Endothelial cell of umbilical vein (primary cell): ENCODE results near the gene TK1. TPM values are rescaled to one million over a fixed set of nuclear protein-coding genes. Genes with fewer than 3 reads are reported as not detected.

Experiments used
- BruUV-seq: library from RNA; stranded (reverse); fragments of 400-500 nt; replicated peaks from 2 replicates; lab custom pipeline; 2021; lab: Mats Ljungman, UMichigan
- CTCF ChIA-PET: fragments of 300-600, 350-600 bp; sonication (Branson Sonifier 250); formaldehyde crosslinking; loops from one replicate; lab custom pipeline; 2021; ENCODE audit warnings: antibody characterized with exemption, inconsistent platforms; lab: Charles Lee
- POLR2A ChIA-PET: fragments of 300-600, 350-600 bp; sonication (Branson Sonifier 250); formaldehyde crosslinking; loops from one replicate; lab custom pipeline; 2021; ENCODE audit warnings: antibody characterized with exemption, inconsistent platforms; lab: Charles Lee
- DNase-seq: peaks from one replicate; pipeline ENCODE4 v3.0.0-alpha.2; 2011; ENCODE audit warnings: low read depth, low spot score
- FAIRE-seq: peaks from 2 replicates; lab custom pipeline; 2011; peaks lifted over from hg19 to GRCh38; lab: Jason Lieb, UNC
- H2AFZ ChIP-seq: 2 replicates; pipeline ENCODE4 v1.6.0; 2012; ENCODE audit warnings: low read depth, low read length, control low read depth, inconsistent platforms
- H3K27ac ChIP-seq: 2 replicates; pipeline ENCODE4 v1.5.1; 2011; ENCODE audit warnings: low read depth, mild to moderate bottlenecking, control low read depth, low read length, moderate library complexity; ENCODE audit not compliant: insufficient read depth
- H3K27me3 ChIP-seq, 2 experiments: 2 replicates each; pipeline versions ENCODE4 v1.6.0 to v1.6.1; 2011; ENCODE audit warnings: low read length in 2 of 2, mixed read lengths in 1 of 2; ENCODE audit not compliant: control insufficient read depth in 2 of 2, insufficient read depth in 2 of 2
- H3K36me3 ChIP-seq, 2 experiments: 2 replicates in 1 of 2; 3 replicates in 1 of 2; pipeline ENCODE4 v1.5.1; 2011; ENCODE audit warnings: low read length in 2 of 2, mild to moderate bottlenecking in 1 of 2, moderate library complexity in 1 of 2; ENCODE audit not compliant: control insufficient read depth in 2 of 2, insufficient read depth in 2 of 2; ENCODE audit errors: extremely low read depth in 1 of 2
- H3K4me1 ChIP-seq: 3 replicates; pipeline ENCODE4 v1.5.1; 2011; ENCODE audit warnings: mild to moderate bottlenecking, low read length; ENCODE audit not compliant: control insufficient read depth, insufficient read depth; ENCODE audit errors: extremely low read depth
- H3K4me2 ChIP-seq: 2 replicates; pipeline ENCODE4 v1.6.1; 2011; ENCODE audit warnings: low read length, control low read depth, mixed read lengths; ENCODE audit not compliant: insufficient read depth
- H3K4me3 ChIP-seq, 3 experiments: fragments of 200-600 bp in 1 of 3; sonication (generic), shearing (Covaris generic) in 1 of 3; replicated peaks in 1 of 3; 2 replicates each; pipeline ENCODE4 v1.5.1; 2011 to 2016; ENCODE audit warnings: control low read depth in 3 of 3, low read length in 3 of 3, mild to moderate bottlenecking in 2 of 3, inconsistent platforms in 1 of 3, low read depth in 1 of 3, moderate library complexity in 1 of 3; ENCODE audit not compliant: insufficient read depth in 1 of 3
- H3K79me2 ChIP-seq: 2 replicates; pipeline ENCODE4 v1.6.0; 2012; ENCODE audit warnings: low read length, inconsistent platforms; ENCODE audit not compliant: control insufficient read depth, insufficient read depth
- H3K9ac ChIP-seq: replicated peaks from 2 replicates; pipeline ENCODE3; 2011; ENCODE audit warnings: low read length, control low read depth; ENCODE audit not compliant: insufficient read depth; ENCODE audit errors: extremely low read depth
- H3K9me1 ChIP-seq: replicated peaks from 3 replicates; pipeline ENCODE4 v1.6.0; 2011; ENCODE audit warnings: mild to moderate bottlenecking, low read length; ENCODE audit not compliant: control insufficient read depth, insufficient read depth; ENCODE audit errors: extremely low read depth
- H3K9me3 ChIP-seq: replicated peaks from 2 replicates; pipeline ENCODE4 v1.5.1; 2012; ENCODE audit warnings: low read length, inconsistent platforms; ENCODE audit not compliant: control insufficient read depth, insufficient read depth
- H4K20me1 ChIP-seq: replicated peaks from 2 replicates; pipeline ENCODE3; 2011; ENCODE audit warnings: mild to moderate bottlenecking, low read length; ENCODE audit not compliant: control insufficient read depth, insufficient read depth; ENCODE audit errors: extremely low read depth
- CTCF ChIP-seq, 2 donors: IDR thresholded peaks; 1 replicate in 1 of 2; 2 replicates in 1 of 2; pipeline ENCODE4 v1.5.1; 2011; ENCODE audit warnings: low read length in 2 of 2, mild to moderate bottlenecking in 2 of 2, moderate library complexity in 2 of 2, control low read depth in 1 of 2, inconsistent platforms in 1 of 2, low read depth in 1 of 2; ENCODE audit not compliant: insufficient read depth in 1 of 2; ENCODE audit errors: extremely low read depth in 1 of 2
- EZH2 ChIP-seq: IDR thresholded peaks from 2 replicates; pipeline ENCODE4 v1.6.1; 2012; ENCODE audit warnings: borderline replicate concordance, low read depth, mild to moderate bottlenecking, moderate library complexity, low read length, inconsistent platforms; ENCODE audit not compliant: severe bottlenecking
- FOS ChIP-seq: IDR thresholded peaks from 2 replicates; pipeline ENCODE4 v1.6.1; 2011; ENCODE audit warnings: mild to moderate bottlenecking, low read length, moderate library complexity, borderline replicate concordance; ENCODE audit not compliant: insufficient read depth
- GATA2 ChIP-seq: IDR thresholded peaks from 2 replicates; pipeline ENCODE4 v1.7.0; 2011; ENCODE audit warnings: low read depth, mild to moderate bottlenecking, moderate library complexity, mixed read lengths, low read length; ENCODE audit not compliant: insufficient read length, insufficient read depth
- JUN ChIP-seq: IDR thresholded peaks from 2 replicates; pipeline ENCODE4 v1.6.1; 2011; ENCODE audit warnings: borderline replicate concordance, low read depth; ENCODE audit not compliant: insufficient read length, insufficient read depth
- MAX ChIP-seq: IDR thresholded peaks from 2 replicates; pipeline ENCODE4 v1.6.1; 2011; ENCODE audit not compliant: insufficient read depth, insufficient read length
- MYC ChIP-seq: IDR thresholded peaks from one replicate; pipeline ENCODE4 v1.6.1; 2011; ENCODE audit warnings: mild to moderate bottlenecking, low read depth, low read length
- POLR2A ChIP-seq: IDR thresholded peaks from 2 replicates; pipeline ENCODE4 v1.6.1; 2012; ENCODE audit warnings: low read depth, mild to moderate bottlenecking, control low read depth, low read length
- POLR2AphosphoS5 ChIP-seq: IDR thresholded peaks from 2 replicates; pipeline ENCODE4 v1.6.1; 2012; ENCODE audit warnings: low read depth, mild to moderate bottlenecking, control low read depth, low read length, moderate library complexity; ENCODE audit not compliant: insufficient read depth
- dilution Hi-C: fragments of 300-500 bp; cut with MboI; formaldehyde crosslinking; loops from one replicate; pipeline ENCODE4 v1.15.0; 2019; ENCODE audit warnings: low sequenced_read_pairs; ENCODE audit not compliant: extremely low pct_ligation_motif_present
- intact Hi-C: fragments of 100-400 bp; cut with micrococcal nuclease; formaldehyde crosslinking; loops from one replicate; pipeline ENCODE4 v1.10.0; 2022
- polyA plus RNA-seq, 4 experiments: library from polyadenylated mRNA; depleted of rRNA in 3 of 4; stranded (reverse) in 3 of 4; unstranded in 1 of 4; fragments of >200 nt; gene quantifications; 2 replicates each; pipeline versions ENCODE4 v1.2.1 to v1.2.3, GENCODE V29; 2011 to 2012; ENCODE audit warnings: missing spikeins in 1 of 4
- total RNA-seq: library from RNA; stranded (reverse); gene quantifications from 2 replicates; pipeline ENCODE4 v1.2.3, GENCODE V29; 2021

The TK1 gene
- total and polyA plus RNA-seq, 2 donors (not counting 3 experiments of a cell fraction or from before 2014, with no cell fraction given), result 111 to 159 TPM

- Histone ChIP-seq H2AFZ (no peak overlapping the region), H3K4me2 (no peak overlapping the region), H3K27ac (no peak overlapping the region), H3K79me2 (no peaks in the 10 kb centered on the region), H3K9me3 (no peaks in the 10 kb centered on the region), H3K4me3 (no peak overlapping the region), H3K4me1 (peaks cover 2% of the 10 kb centered on the region), H3K36me3 (no peaks in the 10 kb centered on the region), H4K20me1 (no peaks in the 10 kb centered on the region), H3K9me1 (no peaks in the 10 kb centered on the region), H3K9ac (no peak overlapping the region), H3K27me3 (no peaks in the 10 kb centered on the region)
- FAIRE-seq (no peak), DNase-seq (no peak)
- dilution Hi-C loops, result no loop called here
- TF ChIP-seq MAX, result no peak
- no peak for TF ChIP-seq GATA2
- TF ChIP-seq POLR2AphosphoS5, result no peak
- TF ChIP-seq POLR2A, result no peak
- no peak for TF ChIP-seq EZH2
- TF ChIP-seq CTCF (IDR thresholded peaks at IDR 0.05; ENCODE audit: extremely low read depth in 1 of 2, insufficient read depth in 1 of 2, low read depth in 1 of 2, low read length in 2 of 2), result no peak
- TF ChIP-seq FOS, result no peak
- no peak for TF ChIP-seq JUN
- TF ChIP-seq MYC, result no peak
- POLR2A ChIA-PET, result no interaction called here
- intact Hi-C loops, result no loop called here
- CTCF ChIA-PET, result interaction anchor here (2.7 kb wide), 1 partner anchor 13 kb away, joined by 9 read pairs; no protein-coding TSS in a partner anchor
- no TSS peak for BruUV-seq
Measured at GRCh38 chr17:78163881-78164747, 22.7 kb downstream of the TK1 start.
